Neural cell (in vitro differentiated cells): ENCODE results near the gene FERMT3. TPM values are rescaled to one million over a fixed set of nuclear protein-coding genes. Genes with fewer than 3 reads are reported as not detected.

ENCODE experiments used
- H2AFZ ChIP-seq: fragments of 200-600, 300-800 bp; sonication (generic), shearing (Covaris generic); 2 replicates; pipeline ENCODE4 v1.6.0; 2014; ENCODE audit warnings: low read depth, mild to moderate bottlenecking, antibody characterized with exemption, low read length, moderate library complexity
- H3F3A ChIP-seq: fragments of 200-600 bp; shearing (Covaris generic); 2 replicates; pipeline ENCODE4 v1.6.1; 2016; ENCODE audit warnings: mild to moderate bottlenecking, moderate library complexity, mixed read lengths, antibody characterized with exemption, low read length; ENCODE audit not compliant: insufficient read depth, poor library complexity, severe bottlenecking
- H3K27ac ChIP-seq: fragments of 200-600, 300-800 bp; sonication (generic), shearing (Covaris generic); 2 replicates; pipeline ENCODE4 v1.5.1; 2014; ENCODE audit warnings: mild to moderate bottlenecking, low read length, moderate library complexity
- H3K27me3 ChIP-seq: fragments of 300-800, 200-600 bp; sonication (generic), shearing (Covaris generic); 2 replicates; pipeline ENCODE4 v1.6.0; 2014; ENCODE audit warnings: mild to moderate bottlenecking, low read depth, low read length, moderate library complexity; ENCODE audit not compliant: insufficient read depth
- H3K36me3 ChIP-seq: fragments of 300-800, 200-600 bp; sonication (generic), shearing (Covaris generic); 2 replicates; pipeline ENCODE4 v1.5.1; 2014; ENCODE audit warnings: mild to moderate bottlenecking, antibody characterized with exemption, low read length, moderate library complexity; ENCODE audit not compliant: insufficient read depth
- H3K4me2 ChIP-seq: fragments of 300-800, 200-600 bp; sonication (generic), shearing (Covaris generic); 2 replicates; pipeline ENCODE4 v1.6.0; 2014; ENCODE audit warnings: mild to moderate bottlenecking, low read length
- H3K4me3 ChIP-seq: fragments of 300-800, 200-600 bp; sonication (generic), shearing (Covaris generic); 2 replicates; pipeline ENCODE4 v1.5.1; 2014; ENCODE audit warnings: mild to moderate bottlenecking, low read length, moderate library complexity
- H3K79me2 ChIP-seq: fragments of 200-600 bp; shearing (Covaris generic); replicated peaks from 2 replicates; pipeline ENCODE4 v1.6.0; 2014; ENCODE audit warnings: mild to moderate bottlenecking, low read length, moderate library complexity; ENCODE audit not compliant: insufficient read depth
- H3K9ac ChIP-seq: fragments of 300-800, 200-600 bp; sonication (generic), shearing (Covaris generic); 2 replicates; pipeline ENCODE4 v1.6.1; 2016; ENCODE audit warnings: mild to moderate bottlenecking, low read length, mixed read lengths
- H3K9me2 ChIP-seq: fragments of 200-600 bp; shearing (Covaris generic); 2 replicates; pipeline ENCODE4 v1.6.1; 2016; ENCODE audit warnings: mild to moderate bottlenecking, low read length, mixed read lengths; ENCODE audit not compliant: insufficient read depth
- H3K9me3 ChIP-seq: fragments of 200-600, 300-800 bp; sonication (generic), shearing (Covaris generic); 2 replicates; pipeline ENCODE4 v1.6.1; 2016; ENCODE audit warnings: mild to moderate bottlenecking, mixed run types, low read length, moderate library complexity, mixed read lengths
- H4K20me1 ChIP-seq: fragments of 200-600 bp; shearing (Covaris generic); 2 replicates; pipeline ENCODE4 v1.6.1; 2016; ENCODE audit warnings: mild to moderate bottlenecking, mixed run types; ENCODE audit not compliant: insufficient read depth
- EP300 ChIP-seq: fragments of 450-650 bp; conservative IDR thresholded peaks from 2 replicates; pipeline ENCODE4 v1.6.1; 2014; ENCODE audit warnings: antibody characterized with exemption, mild to moderate bottlenecking, moderate library complexity; ENCODE audit not compliant: poor library complexity, severe bottlenecking
- EZH2 ChIP-seq: fragments of 200-600, 300-800 bp; shearing (Covaris generic), sonication (generic); IDR thresholded peaks from 2 replicates; pipeline ENCODE4 v1.6.1; 2014; ENCODE audit warnings: antibody characterized with exemption, low read length, borderline replicate concordance, mild to moderate bottlenecking; ENCODE audit not compliant: insufficient read depth, poor library complexity, severe bottlenecking
- MXI1 ChIP-seq: fragments of 450-650 bp; conservative IDR thresholded peaks from 2 replicates; pipeline ENCODE4 v1.6.1; 2014; ENCODE audit warnings: antibody characterized with exemption, mild to moderate bottlenecking; ENCODE audit not compliant: poor library complexity, severe bottlenecking
- POLR2AphosphoS5 ChIP-seq: IDR thresholded peaks from 2 replicates; pipeline ENCODE4 v1.6.1; 2012
- RAD21 ChIP-seq: fragments of 450-650 bp; conservative IDR thresholded peaks from 2 replicates; pipeline ENCODE4 v1.6.1; 2014; ENCODE audit warnings: antibody characterized with exemption, mild to moderate bottlenecking, moderate library complexity
- SMC3 ChIP-seq: fragments of 450-650 bp; conservative IDR thresholded peaks from 2 replicates; pipeline ENCODE4 v1.6.1; 2014; ENCODE audit warnings: antibody characterized with exemption, mild to moderate bottlenecking, moderate library complexity; ENCODE audit not compliant: poor library complexity
- TAF1 ChIP-seq: IDR thresholded peaks from 2 replicates; pipeline ENCODE4 v1.6.1; 2012; ENCODE audit warnings: low read depth
- polyA plus RNA-seq: library from polyadenylated mRNA; depleted of rRNA; stranded (reverse); fragments of >200 nt; gene quantifications from 2 replicates; pipeline ENCODE4 v1.2.3, GENCODE V29; 2014
- TF ChIP-seq, protein P1 (sequence below): fragments of 450-650 bp; IDR thresholded peaks from 2 replicates; pipeline ENCODE4 v1.5.1; 2014; ENCODE audit warnings: antibody characterized with exemption, mild to moderate bottlenecking, moderate library complexity; ENCODE audit not compliant: poor library complexity, severe bottlenecking
- TF ChIP-seq, protein P2 (sequence below): IDR thresholded peaks from 2 replicates; pipeline ENCODE4 v1.6.1; 2012; ENCODE audit warnings: borderline replicate concordance

The FERMT3 gene
- polyA plus RNA-seq, 1 donor from 2014 or later, result 0.89 TPM

DNA sequence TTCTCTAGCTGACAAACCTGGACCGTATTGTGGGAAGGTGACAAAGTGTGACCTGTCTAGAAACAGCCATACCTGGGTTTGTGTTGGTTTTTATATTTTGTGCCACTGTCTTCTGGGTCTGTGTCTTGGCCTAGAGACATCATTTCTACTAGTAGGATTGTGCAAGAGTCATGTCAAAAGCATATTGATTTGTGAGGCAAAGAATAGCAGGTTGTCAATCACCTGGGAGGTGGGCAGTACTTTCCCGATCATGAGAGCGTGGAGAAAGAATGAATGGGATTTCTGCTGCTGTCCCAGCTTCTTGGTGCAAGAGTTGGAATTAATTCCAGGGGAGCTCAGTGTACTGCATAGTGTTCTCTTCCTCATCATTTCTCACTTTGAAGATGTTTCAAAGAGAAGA is 5.0 kb upstream of the FERMT3 start:
- Histone ChIP-seq H3K79me2 (no peaks in the 10 kb centered on the region), H2AFZ (no peak overlapping the region), H3K9me2 (no peaks in the 10 kb centered on the region), H3K27ac (no peak overlapping the region), H3F3A (no peaks in the 10 kb centered on the region), H3K27me3 (no peaks in the 10 kb centered on the region), H3K36me3 (peaks cover 6% of the 10 kb centered on the region), H3K4me2 (no peak overlapping the region), H3K9me3 (no peaks in the 10 kb centered on the region), H3K9ac (no peak overlapping the region), H3K4me3 (no peak overlapping the region), H4K20me1 (no peaks in the 10 kb centered on the region)
- TF ChIP-seq TAF1 (no peak), MXI1 (no peak), EP300 (no peak), SMC3 (no peak)
- TF ChIP-seq, protein P1, sequence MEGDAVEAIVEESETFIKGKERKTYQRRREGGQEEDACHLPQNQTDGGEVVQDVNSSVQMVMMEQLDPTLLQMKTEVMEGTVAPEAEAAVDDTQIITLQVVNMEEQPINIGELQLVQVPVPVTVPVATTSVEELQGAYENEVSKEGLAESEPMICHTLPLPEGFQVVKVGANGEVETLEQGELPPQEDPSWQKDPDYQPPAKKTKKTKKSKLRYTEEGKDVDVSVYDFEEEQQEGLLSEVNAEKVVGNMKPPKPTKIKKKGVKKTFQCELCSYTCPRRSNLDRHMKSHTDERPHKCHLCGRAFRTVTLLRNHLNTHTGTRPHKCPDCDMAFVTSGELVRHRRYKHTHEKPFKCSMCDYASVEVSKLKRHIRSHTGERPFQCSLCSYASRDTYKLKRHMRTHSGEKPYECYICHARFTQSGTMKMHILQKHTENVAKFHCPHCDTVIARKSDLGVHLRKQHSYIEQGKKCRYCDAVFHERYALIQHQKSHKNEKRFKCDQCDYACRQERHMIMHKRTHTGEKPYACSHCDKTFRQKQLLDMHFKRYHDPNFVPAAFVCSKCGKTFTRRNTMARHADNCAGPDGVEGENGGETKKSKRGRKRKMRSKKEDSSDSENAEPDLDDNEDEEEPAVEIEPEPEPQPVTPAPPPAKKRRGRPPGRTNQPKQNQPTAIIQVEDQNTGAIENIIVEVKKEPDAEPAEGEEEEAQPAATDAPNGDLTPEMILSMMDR, result no peak

DNA sequence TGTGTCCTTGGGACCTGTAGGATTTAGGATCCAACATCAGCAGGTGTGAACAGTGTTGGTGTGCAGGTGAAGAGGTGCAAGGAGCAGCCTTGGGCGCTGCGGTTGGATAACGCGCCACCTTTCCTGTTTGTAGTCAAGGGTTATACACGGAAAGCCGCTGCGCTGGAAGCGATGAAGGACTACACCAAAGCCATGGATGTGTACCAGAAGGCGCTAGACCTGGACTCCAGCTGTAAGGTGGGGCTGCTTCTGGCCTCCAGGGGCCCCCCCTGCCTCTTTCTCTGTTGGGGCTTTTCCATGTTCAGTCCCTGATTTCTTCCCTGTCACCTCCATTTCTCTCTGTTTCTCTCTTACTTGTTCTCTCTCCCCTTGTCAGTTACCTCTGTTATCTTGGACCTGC is 3.5 kb upstream of the FERMT3 start:
- no peak overlapping the region for H3K9ac ChIP-seq
- H3K9me3 ChIP-seq, result no peaks in the 10 kb centered on the region
- no peak overlapping the region for H3K4me2 ChIP-seq
- no peaks in the 10 kb centered on the region for H3K27me3 ChIP-seq
- no peak for TF ChIP-seq EZH2
- no peak for TF ChIP-seq SMC3
- TF ChIP-seq EP300, result no peak
- TF ChIP-seq MXI1, result no peak
- TF ChIP-seq RAD21, result no peak
- no peak for TF ChIP-seq POLR2AphosphoS5
- TF ChIP-seq, protein P1, result no peak
- TF ChIP-seq, protein P2, sequence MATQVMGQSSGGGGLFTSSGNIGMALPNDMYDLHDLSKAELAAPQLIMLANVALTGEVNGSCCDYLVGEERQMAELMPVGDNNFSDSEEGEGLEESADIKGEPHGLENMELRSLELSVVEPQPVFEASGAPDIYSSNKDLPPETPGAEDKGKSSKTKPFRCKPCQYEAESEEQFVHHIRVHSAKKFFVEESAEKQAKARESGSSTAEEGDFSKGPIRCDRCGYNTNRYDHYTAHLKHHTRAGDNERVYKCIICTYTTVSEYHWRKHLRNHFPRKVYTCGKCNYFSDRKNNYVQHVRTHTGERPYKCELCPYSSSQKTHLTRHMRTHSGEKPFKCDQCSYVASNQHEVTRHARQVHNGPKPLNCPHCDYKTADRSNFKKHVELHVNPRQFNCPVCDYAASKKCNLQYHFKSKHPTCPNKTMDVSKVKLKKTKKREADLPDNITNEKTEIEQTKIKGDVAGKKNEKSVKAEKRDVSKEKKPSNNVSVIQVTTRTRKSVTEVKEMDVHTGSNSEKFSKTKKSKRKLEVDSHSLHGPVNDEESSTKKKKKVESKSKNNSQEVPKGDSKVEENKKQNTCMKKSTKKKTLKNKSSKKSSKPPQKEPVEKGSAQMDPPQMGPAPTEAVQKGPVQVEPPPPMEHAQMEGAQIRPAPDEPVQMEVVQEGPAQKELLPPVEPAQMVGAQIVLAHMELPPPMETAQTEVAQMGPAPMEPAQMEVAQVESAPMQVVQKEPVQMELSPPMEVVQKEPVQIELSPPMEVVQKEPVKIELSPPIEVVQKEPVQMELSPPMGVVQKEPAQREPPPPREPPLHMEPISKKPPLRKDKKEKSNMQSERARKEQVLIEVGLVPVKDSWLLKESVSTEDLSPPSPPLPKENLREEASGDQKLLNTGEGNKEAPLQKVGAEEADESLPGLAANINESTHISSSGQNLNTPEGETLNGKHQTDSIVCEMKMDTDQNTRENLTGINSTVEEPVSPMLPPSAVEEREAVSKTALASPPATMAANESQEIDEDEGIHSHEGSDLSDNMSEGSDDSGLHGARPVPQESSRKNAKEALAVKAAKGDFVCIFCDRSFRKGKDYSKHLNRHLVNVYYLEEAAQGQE, result no peak
- TF ChIP-seq TAF1, result no peak
- H3F3A ChIP-seq, result no peaks in the 10 kb centered on the region
- H4K20me1 ChIP-seq, result no peaks in the 10 kb centered on the region
- H3K36me3 ChIP-seq, result peaks cover 6% of the 10 kb centered on the region
- no peak overlapping the region for H3K27ac ChIP-seq
- no peaks in the 10 kb centered on the region for H3K79me2 ChIP-seq
- no peak overlapping the region for H3K4me3 ChIP-seq
- H2AFZ ChIP-seq, result no peak overlapping the region
- H3K9me2 ChIP-seq, result no peaks in the 10 kb centered on the region
